Measurements from ENCODE around the gene SMURF1.

The SMURF1 gene

GRCh38 chr7:99001482-99002147 lies 142.3 kb downstream of the SMURF1 start:
- Histone ChIP-seq H3K36me3 (ENCODE audit: control insufficient read depth, insufficient read depth, low read length) (peaks cover 72% of the 10 kb centered on the region), H3K9me3 (ENCODE audit: control insufficient read depth, low read length) (no peaks in the 10 kb centered on the region), H3K27ac (ENCODE audit: insufficient read depth, low read length, poor library complexity, severe bottlenecking) (no peak overlapping the region), H3K4me3 (ENCODE audit: insufficient read depth, low read depth, low read length, poor library complexity, severe bottlenecking) (no peak overlapping the region), H3K27me3 (replicated peaks; ENCODE audit: control insufficient read depth, insufficient read depth, low read length, poor library complexity, severe bottlenecking) (no peaks in the 10 kb centered on the region), H3K4me1 (ENCODE audit: control insufficient read depth, insufficient read depth, low read length, poor library complexity, severe bottlenecking) (no peaks in the 10 kb centered on the region)
- no peak for DNase-seq

- no peak for DNase-seq
- no peak overlapping the region for H3K4me3 ChIP-seq (ENCODE audit: insufficient read depth, low read depth, low read length, poor library complexity, severe bottlenecking)
- H3K4me1 ChIP-seq (ENCODE audit: control insufficient read depth, insufficient read depth, low read length, poor library complexity, severe bottlenecking): no peaks in the 10 kb centered on the region
- H3K9me3 ChIP-seq (ENCODE audit: control insufficient read depth, low read length): no peaks in the 10 kb centered on the region
- no peaks in the 10 kb centered on the region for H3K27me3 ChIP-seq (replicated peaks; ENCODE audit: control insufficient read depth, insufficient read depth, low read length, poor library complexity, severe bottlenecking)
- H3K36me3 ChIP-seq (ENCODE audit: control insufficient read depth, insufficient read depth, low read length): peaks cover 69% of the 10 kb centered on the region
- no peak overlapping the region for H3K27ac ChIP-seq (ENCODE audit: insufficient read depth, low read length, poor library complexity, severe bottlenecking)
Observed at GRCh38 chr7:99000904-99001465, 142.9 kb downstream of the SMURF1 start.

- no peak overlapping the region for H3K27ac ChIP-seq (ENCODE audit: insufficient read depth, low read length, poor library complexity, severe bottlenecking)
- H3K36me3 ChIP-seq (ENCODE audit: control insufficient read depth, insufficient read depth, low read length): peaks cover 70% of the 10 kb centered on the region
- DNase-seq: no peak
- H3K4me1 ChIP-seq (ENCODE audit: control insufficient read depth, insufficient read depth, low read length, poor library complexity, severe bottlenecking): no peaks in the 10 kb centered on the region
- H3K4me3 ChIP-seq (ENCODE audit: insufficient read depth, low read depth, low read length, poor library complexity, severe bottlenecking): no peak overlapping the region
- no peaks in the 10 kb centered on the region for H3K9me3 ChIP-seq (ENCODE audit: control insufficient read depth, low read length)
- no peaks in the 10 kb centered on the region for H3K27me3 ChIP-seq (replicated peaks; ENCODE audit: control insufficient read depth, insufficient read depth, low read length, poor library complexity, severe bottlenecking)
Observed at GRCh38 chr7:99000196-99000903, 143.6 kb downstream of the SMURF1 start.

GRCh38 chr7:98998821-98999725 lies 144.8 kb downstream of the SMURF1 start:
- no peaks in the 10 kb centered on the region for H3K4me1 ChIP-seq (ENCODE audit: control insufficient read depth, insufficient read depth, low read length, poor library complexity, severe bottlenecking)
- H3K9me3 ChIP-seq (ENCODE audit: control insufficient read depth, low read length): no peaks in the 10 kb centered on the region
- H3K4me3 ChIP-seq (ENCODE audit: insufficient read depth, low read depth, low read length, poor library complexity, severe bottlenecking): no peak overlapping the region
- no peak overlapping the region for H3K27ac ChIP-seq (ENCODE audit: insufficient read depth, low read length, poor library complexity, severe bottlenecking)
- H3K36me3 ChIP-seq (ENCODE audit: control insufficient read depth, insufficient read depth, low read length): peaks cover 70% of the 10 kb centered on the region
- no peaks in the 10 kb centered on the region for H3K27me3 ChIP-seq (replicated peaks; ENCODE audit: control insufficient read depth, insufficient read depth, low read length, poor library complexity, severe bottlenecking)
- no peak for DNase-seq

- H3K36me3 ChIP-seq (ENCODE audit: control insufficient read depth, insufficient read depth, low read length): peaks cover 73% of the 10 kb centered on the region
- no peaks in the 10 kb centered on the region for H3K27me3 ChIP-seq (replicated peaks; ENCODE audit: control insufficient read depth, insufficient read depth, low read length, poor library complexity, severe bottlenecking)
Observed at GRCh38 chr7:98997846-98998245, 146.1 kb downstream of the SMURF1 start.

DNA sequence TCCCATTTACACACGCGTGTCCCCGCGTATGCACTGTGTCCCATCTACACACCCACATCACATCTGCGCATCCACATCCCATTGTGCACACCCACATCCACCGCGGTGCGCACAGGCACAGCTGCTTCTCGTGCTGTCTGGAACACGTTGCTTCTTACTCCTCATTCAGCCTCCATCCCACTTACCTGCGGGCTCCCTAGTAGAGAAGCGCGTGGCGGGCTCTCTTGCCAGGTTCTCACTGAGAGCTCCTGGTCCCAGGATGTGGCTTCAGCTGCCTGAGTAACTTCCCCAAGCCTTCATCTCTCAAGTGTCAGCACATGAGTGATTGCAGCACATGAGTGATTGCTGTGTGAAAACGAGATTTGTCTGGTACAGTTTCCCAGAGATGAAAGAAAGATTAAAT lies 147.8 kb downstream of the SMURF1 start:
- DNase-seq: no peak
- H3K9me3 ChIP-seq (ENCODE audit: control insufficient read depth, low read length): no peaks in the 10 kb centered on the region
- H3K27me3 ChIP-seq (replicated peaks; ENCODE audit: control insufficient read depth, insufficient read depth, low read length, poor library complexity, severe bottlenecking): no peaks in the 10 kb centered on the region
- H3K4me3 ChIP-seq (ENCODE audit: insufficient read depth, low read depth, low read length, poor library complexity, severe bottlenecking): no peak overlapping the region
- H3K36me3 ChIP-seq (ENCODE audit: control insufficient read depth, insufficient read depth, low read length): peaks cover 81% of the 10 kb centered on the region
- no peaks in the 10 kb centered on the region for H3K4me1 ChIP-seq (ENCODE audit: control insufficient read depth, insufficient read depth, low read length, poor library complexity, severe bottlenecking)
- H3K27ac ChIP-seq (ENCODE audit: insufficient read depth, low read length, poor library complexity, severe bottlenecking): no peak overlapping the region

More at GRCh38 chr7:98997846-98998245, 146.1 kb downstream of the SMURF1 start:
- H3K27ac ChIP-seq (ENCODE audit: insufficient read depth, low read length, poor library complexity, severe bottlenecking): no peak overlapping the region
- DNase-seq: no peak
- no peaks in the 10 kb centered on the region for H3K4me1 ChIP-seq (ENCODE audit: control insufficient read depth, insufficient read depth, low read length, poor library complexity, severe bottlenecking)
- no peak overlapping the region for H3K4me3 ChIP-seq (ENCODE audit: insufficient read depth, low read depth, low read length, poor library complexity, severe bottlenecking)
- no peaks in the 10 kb centered on the region for H3K9me3 ChIP-seq (ENCODE audit: control insufficient read depth, low read length)

GRCh38 chr7:98995523-98996149 lies 148.3 kb downstream of the SMURF1 start:
- no peaks in the 10 kb centered on the region for H3K27me3 ChIP-seq (replicated peaks; ENCODE audit: control insufficient read depth, insufficient read depth, low read length, poor library complexity, severe bottlenecking)

GRCh38 chr7:98995111-98995510 lies 148.8 kb downstream of the SMURF1 start:
- no peaks in the 10 kb centered on the region for H3K9me3 ChIP-seq (ENCODE audit: control insufficient read depth, low read length)
- H3K36me3 ChIP-seq (ENCODE audit: control insufficient read depth, insufficient read depth, low read length): peaks cover 81% of the 10 kb centered on the region
- H3K4me3 ChIP-seq (ENCODE audit: insufficient read depth, low read depth, low read length, poor library complexity, severe bottlenecking): no peak overlapping the region

More at GRCh38 chr7:98995523-98996149, 148.3 kb downstream of the SMURF1 start:
- H3K27ac ChIP-seq (ENCODE audit: insufficient read depth, low read length, poor library complexity, severe bottlenecking): no peak overlapping the region
- H3K4me1 ChIP-seq (ENCODE audit: control insufficient read depth, insufficient read depth, low read length, poor library complexity, severe bottlenecking): no peaks in the 10 kb centered on the region
- no peak overlapping the region for H3K4me3 ChIP-seq (ENCODE audit: insufficient read depth, low read depth, low read length, poor library complexity, severe bottlenecking)
- H3K9me3 ChIP-seq (ENCODE audit: control insufficient read depth, low read length): no peaks in the 10 kb centered on the region
- no peak for DNase-seq
- peaks cover 82% of the 10 kb centered on the region for H3K36me3 ChIP-seq (ENCODE audit: control insufficient read depth, insufficient read depth, low read length)

DNA sequence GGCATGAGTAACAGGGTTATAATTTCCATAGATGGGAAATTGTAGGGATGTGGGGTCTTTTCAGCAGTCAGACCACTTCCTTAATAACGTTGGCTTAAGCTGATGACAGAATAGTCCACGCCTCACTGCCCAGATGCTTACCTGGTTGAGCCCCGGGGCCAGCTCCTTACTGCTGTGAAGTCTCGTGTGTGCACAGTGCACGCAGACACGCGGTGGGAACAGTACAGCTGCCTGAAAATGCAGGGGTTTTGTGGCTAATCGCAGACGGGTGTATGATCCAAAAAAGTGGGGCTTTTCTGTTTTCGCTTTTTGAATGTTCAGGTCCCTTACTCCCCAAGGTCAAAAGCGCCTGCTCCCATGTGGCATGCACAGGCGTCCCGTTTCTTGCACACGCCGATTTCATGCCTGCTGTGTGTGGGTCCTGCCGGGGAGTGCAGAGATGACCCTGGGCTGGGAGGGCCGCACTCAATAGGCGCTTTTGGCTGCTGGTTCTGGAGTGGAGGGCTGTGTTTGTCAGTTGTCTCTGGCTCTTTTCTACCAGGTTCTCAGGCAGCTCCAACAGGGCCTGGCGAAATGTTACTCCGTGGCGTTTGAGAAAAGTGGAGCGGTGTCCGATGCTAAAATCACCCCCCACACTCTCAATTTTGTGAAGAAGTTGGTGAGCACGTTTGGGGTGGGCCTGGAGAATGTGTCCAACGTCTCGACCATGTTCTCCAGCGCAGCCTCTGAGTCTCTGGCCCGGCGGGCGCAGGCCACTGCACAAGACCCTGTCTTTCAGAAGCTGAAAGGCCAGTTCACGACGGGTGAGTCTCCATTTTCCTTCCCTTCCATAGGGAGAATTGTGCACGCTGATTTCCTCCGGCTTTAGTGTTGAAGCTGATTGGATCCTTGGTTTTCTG lies 149.6 kb downstream of the SMURF1 start:
- Histone ChIP-seq H3K4me3 (ENCODE audit: insufficient read depth, low read depth, low read length, poor library complexity, severe bottlenecking) (no peak overlapping the region), H3K4me1 (ENCODE audit: control insufficient read depth, insufficient read depth, low read length, poor library complexity, severe bottlenecking) (no peaks in the 10 kb centered on the region), H3K27ac (ENCODE audit: insufficient read depth, low read length, poor library complexity, severe bottlenecking) (no peak overlapping the region), H3K36me3 (ENCODE audit: control insufficient read depth, insufficient read depth, low read length) (peaks cover 82% of the 10 kb centered on the region), H3K9me3 (ENCODE audit: control insufficient read depth, low read length) (no peaks in the 10 kb centered on the region), H3K27me3 (replicated peaks; ENCODE audit: control insufficient read depth, insufficient read depth, low read length, poor library complexity, severe bottlenecking) (no peaks in the 10 kb centered on the region)
- no peak for DNase-seq

More at GRCh38 chr7:98995111-98995510, 148.8 kb downstream of the SMURF1 start:
- H3K27ac ChIP-seq (ENCODE audit: insufficient read depth, low read length, poor library complexity, severe bottlenecking): no peak overlapping the region
- H3K4me1 ChIP-seq (ENCODE audit: control insufficient read depth, insufficient read depth, low read length, poor library complexity, severe bottlenecking): no peaks in the 10 kb centered on the region
- DNase-seq: no peak
- H3K27me3 ChIP-seq (replicated peaks; ENCODE audit: control insufficient read depth, insufficient read depth, low read length, poor library complexity, severe bottlenecking): no peaks in the 10 kb centered on the region
